IMR-90 (cell line): ENCODE results near the gene CCDC32. TPM values are rescaled to one million over a fixed set of nuclear protein-coding genes. Genes with fewer than 3 reads are reported as not detected.
"Not testable (repeated sequence)": the region's sequence is repeated elsewhere in the genome, so short reads cannot be mapped to it uniquely, and the experiment has no call there.

ENCODE experiments used
- ATAC-seq: fragments of 200-7000 bp; cut with Tn5 transposase; 2 replicates; pipeline ENCODE4 v1.9.1; 2020; ENCODE audit warnings: low read depth, mild to moderate bottlenecking, moderate library complexity
- BruUV-seq: library from RNA; stranded (reverse); fragments of 400-500 nt; replicated peaks from 2 replicates; lab custom pipeline; 2021; lab: Mats Ljungman, UMichigan
- CTCF ChIA-PET: fragments of 300-600 bp; formaldehyde crosslinking; extraction: SDS; loops from one replicate; lab custom pipeline; 2021; ENCODE audit warnings: antibody characterized with exemption; lab: Yijun Ruan, JAX
- POLR2A ChIA-PET: fragments of 300-600 bp; sonication (Branson Sonifier 250); formaldehyde crosslinking; loops from one replicate; lab custom pipeline; 2022; ENCODE audit warnings: antibody characterized with exemption; ENCODE audit not compliant: unreplicated experiment; lab: Charles Lee
- DNase-seq: peaks from one replicate; pipeline ENCODE4 v3.0.0; 2013
- H2AFZ ChIP-seq: replicated peaks from 2 replicates; pipeline ENCODE3; 2013; ENCODE audit warnings: low read length, mild to moderate bottlenecking; ENCODE audit not compliant: poor library complexity
- H2AK5ac ChIP-seq: 2 replicates; pipeline ENCODE4 v1.6.1; 2013; ENCODE audit warnings: low read depth, low read length, inconsistent platforms
- H2AK9ac ChIP-seq: replicated peaks from 2 replicates; pipeline ENCODE3; 2013; ENCODE audit warnings: mild to moderate bottlenecking, low read depth, low read length, moderate library complexity; ENCODE audit not compliant: poor library complexity
- H2BK120ac ChIP-seq: 2 replicates; pipeline ENCODE4 v1.6.1; 2013; ENCODE audit warnings: low read depth, low read length, inconsistent platforms
- H2BK15ac ChIP-seq: 3 replicates; pipeline ENCODE4 v1.6.1; 2013; ENCODE audit warnings: low read depth, low read length, inconsistent platforms
- H2BK20ac ChIP-seq: 2 replicates; pipeline ENCODE4 v1.6.1; 2013; ENCODE audit warnings: low read depth, mild to moderate bottlenecking, inconsistent platforms, low read length, moderate library complexity
- H2BK5ac ChIP-seq: 2 replicates; pipeline ENCODE4 v1.6.1; 2013; ENCODE audit warnings: mild to moderate bottlenecking, low read depth, low read length, inconsistent platforms; ENCODE audit not compliant: poor library complexity, severe bottlenecking
- H3K14ac ChIP-seq: replicated peaks from 2 replicates; pipeline ENCODE4 v1.6.1; 2013; ENCODE audit warnings: low read depth, low read length, inconsistent platforms
- H3K18ac ChIP-seq: 2 replicates; pipeline ENCODE4 v1.6.1; 2013; ENCODE audit warnings: low read depth, low read length, control low read depth
- H3K23ac ChIP-seq: 2 replicates; pipeline ENCODE4 v1.6.1; 2013; ENCODE audit warnings: low read depth, low read length, inconsistent platforms
- H3K27ac ChIP-seq: 2 replicates; pipeline ENCODE4 v1.5.1; 2013; ENCODE audit warnings: mild to moderate bottlenecking, control low read depth, low read length; ENCODE audit not compliant: insufficient read depth
- H3K27me3 ChIP-seq: 2 replicates; pipeline ENCODE4 v1.6.1; 2013; ENCODE audit warnings: low read length; ENCODE audit not compliant: control insufficient read depth, insufficient read depth
- H3K36me3 ChIP-seq: 2 replicates; pipeline ENCODE4 v1.6.1; 2013; ENCODE audit warnings: low read length, mixed read lengths; ENCODE audit not compliant: control insufficient read depth, insufficient read depth
- H3K4ac ChIP-seq: 2 replicates; pipeline ENCODE4 v1.6.1; 2013; ENCODE audit warnings: low read depth, low read length, inconsistent platforms
- H3K4me1 ChIP-seq: 2 replicates; pipeline ENCODE4 v1.6.1; 2013; ENCODE audit warnings: low read length, mixed read lengths; ENCODE audit not compliant: control insufficient read depth, insufficient read depth
- H3K4me2 ChIP-seq: 2 replicates; pipeline ENCODE4 v1.6.1; 2013; ENCODE audit warnings: low read depth, mild to moderate bottlenecking, control low read depth, low read length, moderate library complexity
- H3K4me3 ChIP-seq: 2 replicates; pipeline ENCODE4 v1.5.1; 2013; ENCODE audit warnings: low read depth, mild to moderate bottlenecking, control low read depth, low read length, moderate library complexity; ENCODE audit not compliant: insufficient read depth
- H3K56ac ChIP-seq: 2 replicates; pipeline ENCODE4 v1.6.1; 2013; ENCODE audit warnings: low read length, inconsistent platforms; ENCODE audit not compliant: insufficient read depth; ENCODE audit errors: extremely low read depth
- H3K79me1 ChIP-seq, 2 experiments: 2 replicates each; pipeline ENCODE4 v1.6.1; 2013; ENCODE audit warnings: low read length in 2 of 2, inconsistent platforms in 1 of 2, low read depth in 1 of 2
- H3K9ac ChIP-seq: 2 replicates; pipeline ENCODE4 v1.6.1; 2013; ENCODE audit warnings: low read depth, low read length, control low read depth
- H3K9me1 ChIP-seq: 2 replicates; pipeline ENCODE4 v1.6.1; 2013; ENCODE audit warnings: low read length, inconsistent platforms; ENCODE audit not compliant: insufficient read depth
- H3K9me3 ChIP-seq: 2 replicates; pipeline ENCODE4 v1.6.1; 2013; ENCODE audit warnings: low read length; ENCODE audit not compliant: control insufficient read depth, insufficient read depth
- H4K20me1 ChIP-seq: 2 replicates; pipeline ENCODE4 v1.6.1; 2013; ENCODE audit warnings: low read length, inconsistent platforms; ENCODE audit not compliant: insufficient read depth
- H4K5ac ChIP-seq: 2 replicates; pipeline ENCODE4 v1.6.1; 2013; ENCODE audit warnings: mild to moderate bottlenecking, low read depth, low read length, control low read depth
- H4K8ac ChIP-seq, 2 experiments: 2 replicates each; pipeline ENCODE4 v1.6.1; 2013; ENCODE audit warnings: low read depth in 2 of 2, low read length in 2 of 2, control low read depth in 1 of 2, inconsistent platforms in 1 of 2
- H4K91ac ChIP-seq: 2 replicates; pipeline ENCODE4 v1.6.1; 2013; ENCODE audit warnings: low read depth, low read length, inconsistent platforms; ENCODE audit not compliant: insufficient read depth
- WGBS, 2 experiments: methylation state at CpG; one replicate each; pipeline versions ENCODE4 v1.1.5 to v1.1.7; 2013; ENCODE audit warnings: missing lambda C conversion rate in 2 of 2; ENCODE audit not compliant: insufficient read length in 1 of 2; ENCODE audit errors: extremely low coverage in 2 of 2; 5-methylcytosine and 5-hydroxymethylcytosine counted together
- dilution Hi-C: fragments of 300-500 bp; cut with HindIII; formaldehyde crosslinking; loops from one replicate; pipeline ENCODE4 v1.14.3; 2018; ENCODE audit warnings: low sequenced_read_pairs; ENCODE audit not compliant: unreplicated experiment
- in situ Hi-C: fragments of 300-500 bp; cut with MboI; formaldehyde crosslinking; loops from 3 replicates; pipeline ENCODE4 v1.14.3; 2019; ENCODE audit warnings: low sequenced_read_pairs, inconsistent platforms, mixed read lengths
- intact Hi-C: fragments of 100-400 bp; cut with micrococcal nuclease; formaldehyde crosslinking; loops from 2 replicates; pipeline ENCODE4 v1.10.0; 2022
- polyA plus RNA-seq, 3 experiments: library from polyadenylated mRNA; depleted of rRNA; stranded (reverse); fragments of >200 nt; gene quantifications; 2 replicates each; pipeline ENCODE4 v1.2.3, GENCODE V29; 2012; ENCODE audit warnings: low replicate concordance in 1 of 3
- total RNA-seq: library from RNA; depleted of rRNA; stranded (reverse); fragments of >200 nt; gene quantifications from 2 replicates; pipeline ENCODE4 v1.2.3, GENCODE V29; 2012

CCDC32 gene
- total and polyA plus RNA-seq, 2 of the 4 experiments (the other 2 are of a cell fraction): 14.8 to 15.1 TPM

- H3K4me2 ChIP-seq, H2BK20ac ChIP-seq, H3K23ac ChIP-seq, H4K20me1 ChIP-seq, ATAC-seq, in situ Hi-C loops, H4K91ac ChIP-seq, H2AK5ac ChIP-seq, H4K8ac ChIP-seq, H3K9me1 ChIP-seq, H2AK9ac ChIP-seq, H2AFZ ChIP-seq, intact Hi-C loops, H3K14ac ChIP-seq, dilution Hi-C loops, H3K4ac ChIP-seq, H3K18ac ChIP-seq, POLR2A ChIA-PET, H3K27ac ChIP-seq, H2BK120ac ChIP-seq, DNase-seq, H3K4me1 ChIP-seq, H3K9ac ChIP-seq, H2BK15ac ChIP-seq, BruUV-seq, H3K56ac ChIP-seq, H4K5ac ChIP-seq, H3K9me3 ChIP-seq, H2BK5ac ChIP-seq, H3K27me3 ChIP-seq, H3K4me3 ChIP-seq, CTCF ChIA-PET: not testable (repeated sequence)
- H3K79me1 ChIP-seq: peaks cover 5 to 15% of the 10 kb centered on the region in 2 experiments
- peaks cover 12% of the 10 kb centered on the region for H3K36me3 ChIP-seq
- WGBS, 2 experiments: no CpG with 5 or more reads among the region's 5 CpGs
These were observed 12.1 kb upstream of the CCDC32 start for GRCh38 chr15:40576914-40577313.
